HepG2 (cell line): ENCODE results near the gene F7. TPM values are rescaled to one million over a fixed set of nuclear protein-coding genes. Genes with fewer than 3 reads are reported as not detected.

Experiments
- ATAC-seq: fragments of 200-7000 bp; cut with Tn5 transposase; 3 replicates; pipeline ENCODE4 v1.9.1; 2020; ENCODE audit warnings: mild to moderate bottlenecking, moderate library complexity
- BruUV-seq: library from RNA; stranded (reverse); fragments of 400-500 nt; replicated peaks from 2 replicates; lab custom pipeline; 2021; lab: Mats Ljungman, UMichigan
- CTCF ChIA-PET: fragments of 300-600 bp; formaldehyde crosslinking; extraction: SDS; loops from one replicate; lab custom pipeline; 2021; ENCODE audit warnings: low total read pairs, inconsistent platforms, low intra/inter-chr PET ratio; lab: Yijun Ruan, JAX
- POLR2A ChIA-PET: fragments of 350-600 bp; sonication (Branson Sonifier 250); formaldehyde crosslinking; loops from one replicate; lab custom pipeline; 2020; ENCODE audit warnings: antibody characterized with exemption, inconsistent platforms; lab: Yijun Ruan, JAX
- DNase-seq: peaks from one replicate; pipeline ENCODE4 v3.0.0-alpha.2; 2015; ENCODE audit warnings: low spot score
- FAIRE-seq: peaks from 3 replicates; lab custom pipeline; 2011; peaks lifted over from hg19 to GRCh38; lab: Jason Lieb, UNC
- H2AFZ ChIP-seq: one replicate; pipeline ENCODE4 v1.6.1; 2011; ENCODE audit warnings: low read length, inconsistent platforms
- H3K27ac ChIP-seq: fragments of 300-600 bp; 3 replicates; pipeline ENCODE4 v1.8.0; 2011; ENCODE audit warnings: mixed run types, mild to moderate bottlenecking, mixed read lengths, low read length, inconsistent platforms; ENCODE audit not compliant: insufficient read depth; ENCODE audit errors: extremely low read length
- H3K27me3 ChIP-seq, 2 experiments: fragments of 200-600 bp in 1 of 2; 2 replicates in 1 of 2; 3 replicates in 1 of 2; pipeline versions ENCODE4 v1.6.0 to v1.8.0; 2011; ENCODE audit warnings: low read length in 2 of 2, mild to moderate bottlenecking in 2 of 2, moderate library complexity in 2 of 2, inconsistent platforms in 1 of 2; ENCODE audit not compliant: insufficient read depth in 2 of 2, control insufficient read depth in 1 of 2
- H3K36me3 ChIP-seq, 2 experiments: fragments of 200-600 bp in 1 of 2; replicated peaks in 1 of 2; 2 replicates in 1 of 2; 3 replicates in 1 of 2; pipeline versions ENCODE4 v1.5.1 to v1.8.0; 2011; ENCODE audit warnings: low read length in 2 of 2, inconsistent platforms in 1 of 2; ENCODE audit not compliant: insufficient read depth in 2 of 2, control insufficient read depth in 1 of 2
- H3K4me1 ChIP-seq: 2 replicates; pipeline ENCODE4 v1.5.1; 2012; ENCODE audit warnings: low read length, inconsistent platforms; ENCODE audit not compliant: insufficient read depth
- H3K4me2 ChIP-seq: 2 replicates; pipeline ENCODE4 v1.6.0; 2011; ENCODE audit warnings: low read depth, low read length, inconsistent platforms
- H3K4me3 ChIP-seq, 3 experiments: fragments of 200-600 bp in 1 of 3; sonication (generic), shearing (Covaris generic) in 1 of 3; replicated peaks in 1 of 3; 2 replicates each; pipeline ENCODE4 v1.5.1; 2011 to 2016; ENCODE audit warnings: low read length in 3 of 3, inconsistent platforms in 2 of 3, low read depth in 2 of 3, mild to moderate bottlenecking in 2 of 3, control low read depth in 1 of 3, mixed read lengths in 1 of 3; ENCODE audit not compliant: insufficient read depth in 1 of 3
- H3K79me2 ChIP-seq: one replicate; pipeline ENCODE4 v1.6.1; 2011; ENCODE audit warnings: low read length, inconsistent platforms; ENCODE audit not compliant: insufficient read depth
- H3K9ac ChIP-seq: 2 replicates; pipeline ENCODE4 v1.6.0; 2011; ENCODE audit warnings: mild to moderate bottlenecking, low read depth, low read length, inconsistent platforms; ENCODE audit not compliant: insufficient read depth
- H3K9me3 ChIP-seq: 2 replicates; pipeline ENCODE4 v1.5.1; 2012; ENCODE audit warnings: mild to moderate bottlenecking, low read length
- H4K20me1 ChIP-seq: 2 replicates; pipeline ENCODE4 v1.6.0; 2011; ENCODE audit warnings: inconsistent platforms, mild to moderate bottlenecking, low read length, moderate library complexity; ENCODE audit not compliant: insufficient read depth
- AGO2 ChIP-seq: fragments of 200-400 bp; formaldehyde crosslinking; optimal IDR thresholded peaks from 2 replicates; pipeline ENCODE3; 2017; ENCODE audit warnings: mild to moderate bottlenecking, low read depth, low read length, moderate library complexity
- ETS1 ChIP-seq: sonication (generic); formaldehyde crosslinking; IDR thresholded peaks from 2 replicates; pipeline ENCODE4 v1.4.0; 2020; ENCODE audit warnings: missing genetic modification reagents
- EZH2 ChIP-seq: conservative IDR thresholded peaks from 2 replicates; pipeline ENCODE4 v1.6.1; 2012; ENCODE audit warnings: mild to moderate bottlenecking, low read depth, low read length, moderate library complexity
- GATA4 ChIP-seq: sonication (generic); IDR thresholded peaks from 2 replicates; pipeline ENCODE4 v1.6.1; 2016; ENCODE audit warnings: antibody characterized with exemption, low read depth, borderline replicate concordance
- PRDM15 ChIP-seq: sonication (generic); formaldehyde crosslinking; IDR thresholded peaks from 2 replicates; pipeline ENCODE4 v1.4.0; 2020; ENCODE audit warnings: missing genetic modification reagents
- TEAD2 ChIP-seq: sonication (generic); formaldehyde crosslinking; IDR thresholded peaks from 2 replicates; pipeline ENCODE4 v1.9.0; 2021; ENCODE audit warnings: missing genetic modification reagents
- TFDP2 ChIP-seq: sonication (generic); formaldehyde crosslinking; IDR thresholded peaks from 2 replicates; pipeline ENCODE4 v1.4.0; 2020; ENCODE audit warnings: missing genetic modification reagents
- ZFP82 ChIP-seq: sonication (generic); formaldehyde crosslinking; IDR thresholded peaks from 2 replicates; pipeline ENCODE4 v1.5.1; 2020; ENCODE audit warnings: mild to moderate bottlenecking, missing genetic modification reagents, borderline replicate concordance
- ZNF7 ChIP-seq: IDR thresholded peaks from 2 replicates; pipeline ENCODE4 v1.6.1; 2016; ENCODE audit warnings: missing biosample characterization, missing genetic modification reagents
- ZSCAN9 ChIP-seq: IDR thresholded peaks from 2 replicates; pipeline ENCODE4 v1.6.1; 2016; ENCODE audit warnings: borderline replicate concordance
- WGBS: methylation state at CpG from one replicate; pipeline ENCODE4 v1.1.6; 2017; ENCODE audit warnings: low lambda C conversion rate; 5-methylcytosine and 5-hydroxymethylcytosine counted together
- in situ Hi-C: cut with HindIII; loops from 2 replicates; pipeline ENCODE4 v1.10.0; 2017; ENCODE audit warnings: low pct_unique_long_range_greater_than_20kb; ENCODE audit not compliant: extremely low pct_ligation_motif_present
- intact Hi-C: fragments of 100-400 bp; cut with micrococcal nuclease; formaldehyde crosslinking; loops from one replicate; pipeline ENCODE4 v1.10.0; 2022; ENCODE audit not compliant: unreplicated experiment
- polyA plus RNA-seq, 8 experiments: library from polyadenylated mRNA; depleted of rRNA in 3 of 8; stranded (reverse) in 7 of 8; unstranded in 1 of 8; fragments of >200 nt; fragmentation: Illumina TruSeq in 4 of 8; extraction: Trizol in 4 of 8; gene quantifications; 2 replicates each; pipeline versions ENCODE4 v1.2.1 to v1.2.3, GENCODE V29; 2011 to 2016; ENCODE audit warnings: low read depth in 4 of 8, missing spikeins in 1 of 8, mixed read lengths in 1 of 8; ENCODE audit not compliant: insufficient read depth in 1 of 8
- total RNA-seq, 5 experiments: library from RNA; depleted of rRNA; stranded (reverse); fragments of >200 nt; fragmentation: Illumina TruSeq; extraction: Trizol; gene quantifications; 2 replicates each; pipeline ENCODE4 v1.2.3, GENCODE V29; 2016; ENCODE audit warnings: low read depth in 1 of 5

F7 gene
- total and polyA plus RNA-seq, 2 of the 13 experiments (the other 11 are each of a cell fraction or from before 2014, with no cell fraction given) = 12.6 to 26.5 TPM

DNA sequence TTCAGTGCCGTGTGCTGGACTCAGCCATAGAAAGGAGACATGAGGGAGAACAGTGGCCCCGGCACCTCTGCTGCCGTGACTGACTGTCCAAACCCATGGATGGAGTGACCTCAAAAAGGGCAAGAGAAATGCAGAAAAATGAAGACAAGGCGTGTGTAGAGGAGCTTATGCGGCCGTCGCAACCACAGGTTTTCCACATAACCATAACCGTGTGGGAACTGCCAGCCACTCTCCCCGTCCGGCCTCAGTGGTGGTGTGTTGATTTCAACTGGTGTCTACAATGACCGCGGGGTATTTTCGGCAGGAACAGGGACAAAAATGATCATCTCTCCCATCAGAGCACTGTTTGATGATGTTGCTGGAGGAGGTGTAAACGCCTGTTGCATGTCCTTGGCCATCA lies 42.9 kb upstream of the F7 start (continued):
- TF ChIP-seq TFDP2 (CRISPR knock-in tag) = no peak

DNA sequence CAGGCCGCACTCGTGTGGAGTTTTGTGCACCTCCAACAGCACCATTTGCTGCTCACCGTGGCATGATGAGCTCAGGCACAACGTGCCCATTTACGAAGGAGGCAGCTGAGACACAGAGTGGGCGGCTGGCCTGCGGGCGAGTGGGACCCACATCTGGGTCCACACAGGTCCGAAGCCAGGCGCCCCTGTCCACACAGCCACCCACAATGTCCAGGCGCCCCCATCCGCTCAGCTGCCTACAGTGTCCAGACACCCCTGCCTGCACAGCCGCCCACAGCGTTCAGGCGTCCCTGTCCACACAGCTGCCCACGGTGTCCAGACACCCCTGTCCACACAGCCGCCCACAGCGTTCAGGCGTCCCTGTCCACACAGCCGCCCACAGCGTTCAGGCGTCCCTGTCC lies 42.5 kb upstream of the F7 start:
- no peak for FAIRE-seq
- TF ChIP-seq ZNF7 (CRISPR knock-in tag) (no peak), AGO2 (peak; percentile 40)
- WGBS = 94% methylated on average over 10 of the region's 22 CpGs
- no TSS peak for BruUV-seq
- peaks cover 15 to 24% of the 10 kb centered on the region in 2 experiments; a peak in 3 of 5 replicates for H3K36me3 ChIP-seq
- no peak overlapping the region for H3K27ac ChIP-seq
- DNase-seq = no peak
- in situ Hi-C loops (no loop called here), intact Hi-C loops (no loop called here)
- CTCF ChIA-PET = no interaction called here
- no peaks in the 10 kb centered on the region for H3K4me1 ChIP-seq
- H3K4me3 ChIP-seq = no peak overlapping the region
- H2AFZ ChIP-seq = no peak overlapping the region
- H3K27me3 ChIP-seq = no peaks in the 10 kb centered on the region
- POLR2A ChIA-PET = no interaction called here
- no peaks in the 10 kb centered on the region for H3K9me3 ChIP-seq
- H3K79me2 ChIP-seq = no peaks in the 10 kb centered on the region
- H3K9ac ChIP-seq = no peak overlapping the region
- no peaks in the 10 kb centered on the region for H4K20me1 ChIP-seq
- ATAC-seq = no peak
- no peak overlapping the region for H3K4me2 ChIP-seq

DNA sequence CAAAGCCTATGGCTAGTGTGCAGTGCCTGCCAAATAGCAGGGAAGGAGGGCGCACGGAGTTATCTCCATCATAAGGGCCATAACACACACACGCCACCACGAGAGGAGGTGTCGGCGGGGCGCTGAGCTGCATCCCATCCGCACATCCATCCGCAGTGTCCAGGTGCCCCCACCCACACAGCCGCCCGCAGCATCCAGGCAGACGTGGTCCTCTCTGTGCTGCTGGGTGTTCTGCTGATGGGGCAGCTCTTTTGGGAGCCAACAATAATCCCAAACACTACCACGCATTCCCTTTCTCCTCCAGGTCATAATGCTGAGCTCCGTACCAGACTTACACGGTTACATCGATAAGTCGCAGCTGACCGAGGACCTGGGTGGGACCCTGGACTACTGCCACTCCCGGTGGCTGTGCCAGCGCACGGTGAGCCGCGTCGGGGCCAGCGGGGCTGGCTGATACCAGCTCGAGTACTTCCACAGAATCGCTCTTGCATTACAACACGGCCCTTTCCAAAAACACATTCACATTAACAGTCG lies 41.5 kb upstream of the F7 start:
- H3K27me3 ChIP-seq = no peaks in the 10 kb centered on the region
- peaks cover 15 to 24% of the 10 kb centered on the region in 2 experiments; a peak in 3 of 5 replicates for H3K36me3 ChIP-seq
- no peak overlapping the region for H3K4me3 ChIP-seq
- H3K9ac ChIP-seq = no peak overlapping the region
- H2AFZ ChIP-seq = no peak overlapping the region
- H3K9me3 ChIP-seq = no peaks in the 10 kb centered on the region
- intact Hi-C loops = no loop called here
- H3K4me2 ChIP-seq = no peak overlapping the region
- POLR2A ChIA-PET = no interaction called here
- FAIRE-seq = no peak
- H3K27ac ChIP-seq = no peak overlapping the region
- no peaks in the 10 kb centered on the region for H3K79me2 ChIP-seq
- no peak for ATAC-seq
- TF ChIP-seq PRDM15 (CRISPR knock-in tag) = no peak
- no peak for TF ChIP-seq ETS1 (CRISPR knock-in tag)
- no peak for TF ChIP-seq ZFP82 (CRISPR knock-in tag)
- TF ChIP-seq EZH2 = no peak
- no peak for TF ChIP-seq TEAD2 (CRISPR knock-in tag)
- TF ChIP-seq ZSCAN9 (CRISPR knock-in tag) = no peak
- TF ChIP-seq GATA4 = no peak
- TF ChIP-seq, all 625 proteins: peak for 0
- in situ Hi-C loops = no loop called here
- no peak for DNase-seq
- H4K20me1 ChIP-seq = no peaks in the 10 kb centered on the region
- H3K4me1 ChIP-seq = no peaks in the 10 kb centered on the region
- BruUV-seq = no TSS peak
- CTCF ChIA-PET = no interaction called here
- 96% methylated on average over 24 of the region's 29 CpGs for WGBS
